HG03432 (cell line): ENCODE measurements around the gene DROSHA.
"Not testable (repeated sequence)": the region's sequence is repeated elsewhere in the genome, so short reads cannot be mapped to it uniquely, and the experiment has no call there.

Experiments used
- ATAC-seq: cut with Tn5 transposase; IDR thresholded peaks from one replicate; pipeline ENCODE4 v1.9.1; 2021; ENCODE audit warnings: mild to moderate bottlenecking, moderate library complexity; ENCODE audit not compliant: unreplicated experiment

Gene DROSHA

DNA sequence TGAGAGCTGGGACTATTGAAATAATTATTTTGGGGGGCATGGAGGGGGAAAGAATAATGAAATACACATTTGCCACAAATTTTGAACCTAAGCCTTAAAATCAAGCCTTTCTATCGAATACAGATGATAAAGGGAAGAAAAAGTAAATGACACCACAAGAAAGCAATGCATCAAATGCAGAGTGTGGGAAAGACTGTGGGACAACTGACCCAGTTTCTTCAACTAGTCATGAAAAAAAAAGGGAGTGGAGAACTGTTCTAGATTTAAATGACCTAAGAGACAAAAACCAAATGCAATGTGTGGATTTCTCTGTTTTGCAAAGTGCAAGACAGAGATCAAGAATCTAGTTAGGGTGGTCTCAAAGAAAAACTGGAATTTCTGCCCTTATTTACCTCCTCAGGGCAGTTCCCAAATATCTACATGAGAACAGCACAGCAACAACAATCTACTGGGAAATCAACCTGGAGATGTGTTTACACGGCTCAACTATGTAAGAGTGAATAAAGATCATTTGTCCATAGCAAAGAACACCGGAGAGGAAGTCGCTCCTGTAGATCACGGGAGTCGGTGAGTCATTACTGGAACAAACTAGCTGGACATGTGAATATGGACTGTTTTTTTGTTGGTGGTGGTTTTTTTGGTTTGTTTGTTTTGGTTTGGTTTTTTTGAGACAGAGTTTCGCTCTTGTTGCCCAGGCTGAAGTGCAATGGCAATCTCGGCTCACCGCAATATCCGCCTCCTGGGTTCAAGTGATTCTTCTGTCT is 145.9 kb downstream of the DROSHA start:
- ATAC-seq: no peak

DNA sequence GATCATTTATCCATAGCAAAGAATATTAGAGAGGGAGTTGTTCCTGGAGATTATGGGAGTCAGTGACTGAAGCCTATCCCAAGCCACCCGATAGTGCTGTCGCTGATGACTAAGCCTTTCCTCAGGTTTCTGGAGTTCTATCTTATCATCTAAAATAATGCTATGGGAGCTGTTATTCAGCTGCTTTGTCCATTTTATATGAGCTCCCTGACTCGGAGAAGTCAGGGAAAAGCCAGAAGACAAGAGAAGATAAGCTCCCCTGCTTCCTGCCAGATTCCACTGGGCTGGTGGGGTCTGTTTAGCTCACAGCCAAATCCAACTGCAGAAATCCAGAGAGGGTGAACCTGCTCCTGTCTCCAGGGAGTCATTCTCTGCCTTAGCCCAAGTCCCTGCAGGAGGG is 148.2 kb downstream of the DROSHA start:
- ATAC-seq: no peak

DNA sequence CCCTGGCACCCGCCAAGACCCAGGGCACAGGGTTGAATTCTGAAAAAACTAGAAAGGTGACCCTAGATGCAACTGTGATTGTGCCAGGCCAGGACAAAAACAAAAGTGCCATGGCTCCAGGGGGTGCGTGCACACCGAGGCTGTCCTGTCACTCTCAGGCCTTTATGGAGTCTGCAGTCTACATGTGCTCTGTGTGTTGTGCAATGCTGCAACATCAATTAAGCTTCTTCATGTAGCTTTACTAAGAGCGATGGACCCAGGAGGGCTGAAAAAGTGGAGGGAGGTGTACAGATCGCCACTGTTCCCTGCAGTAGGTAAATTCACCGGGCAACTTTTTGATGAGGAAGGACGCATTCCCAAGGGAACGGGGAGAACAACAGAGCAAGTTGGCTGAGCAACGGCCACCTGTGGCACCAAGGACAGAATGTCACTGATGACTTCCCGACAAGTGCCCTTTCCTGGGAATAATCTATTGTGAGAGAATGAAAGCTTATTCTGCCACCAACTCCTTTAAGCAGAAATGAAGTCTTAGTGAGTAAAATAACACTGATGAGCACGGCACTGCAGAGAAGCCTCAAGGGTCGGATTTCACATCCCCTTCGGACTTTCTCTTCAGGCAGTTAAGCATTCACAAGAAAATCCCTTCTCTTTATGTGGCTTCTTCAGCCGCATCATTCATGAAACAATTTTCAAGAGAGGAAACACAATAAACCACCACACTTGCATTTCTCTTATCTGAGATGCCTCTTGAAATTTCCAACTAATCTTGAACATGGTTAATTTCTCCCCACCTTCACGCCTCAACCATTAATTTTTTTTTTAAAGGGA is 149.6 kb downstream of the DROSHA start:
- ATAC-seq: peak; percentile 82

DNA sequence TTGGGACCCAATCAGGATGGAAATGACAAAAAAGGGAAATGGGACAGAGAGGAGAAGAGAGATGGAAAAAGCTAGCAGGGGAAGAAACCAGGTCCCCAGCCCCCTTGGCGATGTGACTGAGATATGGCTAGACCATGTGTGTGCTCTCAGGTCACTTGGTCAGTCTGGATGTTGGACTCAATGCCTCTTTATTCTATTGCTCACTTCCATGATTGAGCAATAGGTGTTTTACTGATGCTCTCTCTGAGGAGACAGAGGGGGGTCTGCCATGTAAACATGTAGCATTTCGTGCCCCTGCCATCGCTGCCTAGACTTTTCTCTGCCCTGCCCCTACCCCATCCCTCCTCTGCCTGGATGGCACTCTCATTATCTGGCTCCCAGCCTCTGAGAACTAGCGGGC is 150.6 kb downstream of the DROSHA start:
- ATAC-seq: no peak

DNA sequence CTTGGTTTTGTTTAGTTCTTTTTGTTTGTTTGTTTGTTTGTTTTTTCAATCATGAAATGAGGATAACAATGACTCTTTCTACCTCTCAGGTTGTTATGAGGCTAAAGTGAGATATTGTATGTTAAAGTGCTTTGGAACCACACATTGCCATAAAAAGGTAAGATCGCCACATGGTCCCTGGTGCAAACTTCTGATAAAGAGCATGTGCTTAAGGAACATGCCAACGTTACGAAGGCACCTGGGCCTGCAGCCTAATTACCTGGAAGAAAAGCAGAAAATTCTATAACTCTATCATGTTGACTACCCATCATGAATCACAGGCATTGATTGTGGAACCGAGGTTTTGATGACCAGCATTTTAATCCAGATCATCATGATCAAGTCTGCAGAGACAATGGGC is 151.8 kb downstream of the DROSHA start:
- ATAC-seq: no peak

DNA sequence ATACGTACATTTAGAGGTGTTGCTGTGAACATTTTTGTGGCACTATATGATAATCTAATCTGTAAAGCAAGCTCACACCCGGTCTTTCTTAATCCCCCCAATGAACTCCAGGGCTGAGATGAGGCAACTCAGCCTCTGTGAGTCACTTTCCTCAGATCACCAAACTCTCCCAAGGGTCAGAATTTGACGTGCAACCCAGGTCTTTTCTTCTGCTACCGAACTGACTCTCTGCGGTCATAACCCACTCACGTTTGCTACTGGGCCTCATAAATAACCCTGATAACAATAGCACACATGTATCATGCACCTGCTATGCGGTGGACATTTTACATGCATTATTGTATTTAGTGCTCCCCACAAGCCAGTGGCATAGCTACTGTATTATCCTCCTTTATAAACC is 153.1 kb downstream of the DROSHA start:
- ATAC-seq: no peak

DNA sequence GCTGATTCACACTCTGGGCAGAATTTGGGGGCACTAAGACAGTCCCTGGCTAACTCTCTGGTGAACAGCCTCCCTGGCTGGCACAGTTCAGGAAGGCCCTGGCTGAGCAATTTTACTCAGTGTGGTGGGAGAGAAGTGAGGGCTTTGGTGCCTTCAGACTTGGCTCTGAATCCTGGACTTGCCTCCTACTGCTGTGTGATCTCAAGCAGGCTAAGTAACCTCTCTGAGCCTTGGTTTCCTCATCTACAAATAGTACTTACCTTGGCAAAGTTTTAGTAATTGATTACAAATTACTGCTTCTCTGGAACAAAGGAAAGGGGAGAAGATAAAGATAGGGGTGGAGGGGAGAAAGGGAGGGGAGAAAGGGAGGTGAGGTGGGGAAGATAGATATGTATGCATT is 153.8 kb downstream of the DROSHA start:
- no peak for ATAC-seq

DNA sequence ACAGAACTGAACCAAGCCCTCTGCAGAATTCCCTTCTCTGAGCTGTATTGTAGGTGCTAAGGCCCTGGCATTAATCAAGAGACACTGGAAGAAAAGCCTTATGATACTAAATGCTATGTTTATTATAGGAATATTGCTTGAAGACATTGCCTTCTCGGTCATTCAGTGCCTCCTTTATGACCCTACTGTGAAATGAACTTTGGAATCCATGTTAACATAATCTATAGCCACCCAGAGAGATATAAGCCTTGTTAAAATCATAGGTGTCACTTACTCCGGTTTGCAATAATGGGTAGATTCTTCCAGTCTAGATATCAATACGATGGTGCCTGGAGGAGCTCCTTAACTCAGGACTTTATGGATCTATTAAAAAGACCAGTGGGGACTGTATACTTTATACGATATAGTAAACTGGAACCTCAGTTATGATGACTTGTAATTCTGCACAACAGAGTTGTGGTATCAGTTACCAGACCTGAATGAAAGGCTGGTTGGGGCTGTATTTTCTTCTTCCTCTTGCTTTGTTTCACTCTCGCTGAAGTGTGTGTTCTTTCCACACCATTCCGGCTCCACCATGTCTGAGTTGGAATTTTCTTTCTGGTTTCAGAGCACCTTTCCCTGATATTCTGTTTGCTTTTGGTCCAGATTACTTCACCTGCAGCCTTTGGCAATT is 154.5 kb downstream of the DROSHA start:
- ATAC-seq: no peak

DNA sequence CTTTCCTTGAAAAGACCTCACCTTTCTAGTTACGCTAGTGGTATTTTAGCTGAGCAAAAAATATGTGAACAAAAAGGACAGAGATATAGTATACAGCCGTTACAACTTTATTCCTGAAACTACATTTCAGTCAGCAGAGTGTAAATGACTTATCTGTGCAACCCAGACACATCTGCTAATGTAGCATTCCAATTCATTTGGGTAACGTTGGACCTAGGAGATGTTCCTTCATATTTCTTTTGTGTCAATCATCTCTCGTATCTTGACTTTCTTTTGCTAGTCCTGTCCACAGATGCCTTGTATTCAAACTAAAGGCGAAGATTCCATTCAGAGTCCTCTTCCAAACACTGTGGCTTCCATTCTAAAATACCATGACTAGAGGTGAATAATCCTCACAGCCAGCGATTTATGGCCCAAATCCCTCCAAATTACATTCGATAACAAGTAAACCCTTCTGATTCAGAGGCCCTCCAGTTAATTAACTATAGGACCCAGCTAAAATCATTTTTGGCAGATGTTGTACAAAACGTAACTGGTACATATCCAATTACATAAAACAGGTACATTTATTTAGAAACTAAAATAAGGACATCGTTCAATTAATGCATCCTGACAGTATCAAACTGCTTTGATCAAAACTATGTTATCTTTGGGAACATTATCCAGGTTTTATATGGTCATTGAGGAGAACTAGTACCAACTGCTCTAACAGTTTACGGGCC is 155.7 kb downstream of the DROSHA start:
- no peak for ATAC-seq

DNA sequence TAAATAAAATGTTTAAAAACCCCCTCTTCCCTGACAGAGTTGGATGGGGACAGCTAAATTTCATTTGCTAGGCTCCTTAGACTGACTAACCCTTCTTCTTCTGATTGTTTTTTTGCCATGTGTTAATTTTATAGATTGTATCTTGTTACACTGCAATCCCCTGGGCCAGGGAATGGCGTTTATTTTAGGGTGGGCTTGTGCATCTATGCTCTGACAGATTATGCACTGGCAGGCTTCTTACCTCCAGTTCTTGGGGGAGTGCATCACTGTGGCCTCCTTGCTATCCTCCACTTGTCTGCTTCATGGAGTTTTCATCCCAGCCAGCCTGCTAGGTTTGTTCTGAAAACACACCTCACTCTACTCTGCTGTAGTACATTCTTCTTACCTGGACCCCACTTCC is 159.8 kb downstream of the DROSHA start:
- ATAC-seq: no peak

DNA sequence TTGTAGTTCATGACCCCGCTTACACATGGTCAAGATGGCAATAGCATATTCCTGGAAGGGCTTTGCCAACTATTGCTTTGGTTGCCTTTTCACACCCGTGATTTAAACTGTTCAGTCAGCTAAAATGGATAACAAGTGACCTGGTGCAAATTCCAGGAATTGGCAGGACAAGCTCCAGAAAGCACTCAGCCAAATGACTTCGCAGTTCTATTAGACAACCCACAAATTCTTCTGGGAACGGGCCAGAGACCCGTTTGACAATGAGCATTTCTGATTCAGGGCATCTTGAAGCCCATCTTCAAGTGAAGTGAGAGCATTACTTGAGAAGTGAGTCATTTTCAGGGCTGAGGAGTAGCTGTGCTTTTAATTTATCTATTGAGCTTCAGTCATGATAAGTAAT is 165.0 kb downstream of the DROSHA start:
- no peak for ATAC-seq

DNA sequence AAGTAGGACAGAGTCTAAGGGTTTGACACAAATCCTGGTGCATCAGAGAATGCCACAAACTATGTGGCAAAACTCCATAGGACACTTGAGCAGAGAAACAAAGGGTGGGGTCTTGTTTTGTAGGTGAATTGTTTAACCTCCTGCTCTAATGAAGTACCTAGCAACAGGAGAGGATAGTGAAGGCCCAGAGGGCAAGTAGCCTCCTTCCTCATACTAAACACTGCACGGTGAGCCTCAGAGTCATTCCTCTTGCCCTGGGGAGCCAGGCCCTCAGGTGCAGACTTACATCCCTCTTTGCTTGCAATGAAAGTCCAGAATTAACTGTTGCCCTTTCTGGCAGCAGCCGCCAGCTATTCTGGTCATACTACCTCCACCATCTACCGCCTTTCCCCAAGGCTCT is 166.1 kb downstream of the DROSHA start:
- ATAC-seq: no peak

DNA sequence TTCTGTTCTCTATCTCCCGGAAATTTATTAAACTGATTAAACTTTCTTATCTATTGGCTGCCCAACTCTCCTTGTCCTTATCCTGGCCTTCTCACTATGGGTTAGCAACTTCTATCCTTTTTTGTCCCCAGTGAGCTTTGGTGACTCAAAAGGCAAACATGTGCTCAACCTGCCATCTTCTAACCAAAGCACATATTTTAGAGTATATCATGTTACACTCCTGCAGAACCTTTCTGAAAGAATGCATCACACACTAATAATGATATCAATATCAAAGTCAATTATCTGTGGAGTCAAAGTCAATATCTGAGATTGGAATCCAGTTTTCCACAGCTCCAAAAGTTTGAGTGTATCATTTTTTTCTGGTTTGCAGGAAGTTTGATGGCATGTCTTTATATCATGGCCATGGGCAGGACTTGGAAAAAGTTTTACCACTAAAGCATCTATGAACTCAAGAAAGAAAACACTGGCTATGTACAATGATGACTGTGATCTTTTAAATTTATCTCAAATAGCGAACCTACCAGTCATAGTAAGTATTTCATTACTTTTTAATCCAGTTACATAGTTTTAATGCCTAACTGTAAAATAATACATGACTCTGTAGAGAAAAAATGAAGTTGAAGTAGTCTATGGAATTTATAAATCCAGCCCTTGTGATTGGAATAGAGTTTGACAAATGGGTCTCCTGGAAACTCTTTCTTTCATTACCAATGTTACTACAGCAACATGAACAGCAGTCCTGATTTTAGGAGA is 166.8 kb downstream of the DROSHA start:
- no peak for ATAC-seq

DNA sequence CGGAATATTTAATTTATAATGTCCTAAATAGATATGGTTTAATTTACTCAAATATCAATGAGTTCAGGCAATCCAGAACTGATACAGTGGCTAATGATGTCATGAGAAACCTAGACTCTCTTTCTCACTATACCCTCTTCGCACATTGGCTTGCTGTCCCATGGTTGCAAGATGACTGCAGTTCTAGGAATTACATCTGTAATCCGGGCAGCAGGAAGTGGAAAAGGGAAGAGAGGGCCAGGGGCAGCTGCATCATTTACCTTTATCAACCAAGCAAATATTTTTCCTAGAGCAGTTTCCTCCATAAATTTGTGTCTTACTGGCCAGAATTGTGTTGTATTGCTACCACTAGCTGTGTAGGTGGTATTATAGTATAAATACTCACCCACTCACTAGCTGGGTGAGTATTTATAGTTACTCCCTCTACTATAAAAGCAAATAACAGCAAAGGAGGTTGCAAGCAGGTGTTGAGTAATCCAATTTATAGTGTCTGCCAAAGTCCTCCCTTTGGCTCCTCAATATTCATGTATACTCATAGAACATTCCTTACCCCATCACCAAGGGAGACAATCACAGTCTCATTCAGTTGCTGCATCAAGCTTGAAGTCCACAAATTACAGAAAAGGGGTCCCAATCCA is 168.8 kb downstream of the DROSHA start:
- no peak for ATAC-seq

DNA sequence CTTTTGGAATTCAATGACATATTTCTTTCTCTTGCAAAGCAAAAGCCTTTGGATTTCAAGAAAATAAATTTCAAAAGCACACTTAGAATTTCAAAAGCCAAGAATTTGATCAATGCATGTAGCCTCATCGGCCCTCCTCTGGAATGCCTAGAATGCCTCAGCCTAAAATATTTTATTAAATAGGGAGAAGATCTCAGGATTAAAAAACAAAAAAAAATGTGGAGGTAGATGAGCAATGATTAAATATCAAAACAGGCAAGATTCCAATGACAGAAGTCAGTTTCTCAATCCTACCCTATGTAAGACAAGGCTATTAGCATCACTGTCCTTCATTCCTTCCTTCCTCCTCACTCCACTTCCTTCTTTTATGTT is 169.4 kb downstream of the DROSHA start:
- no peak for ATAC-seq

DNA sequence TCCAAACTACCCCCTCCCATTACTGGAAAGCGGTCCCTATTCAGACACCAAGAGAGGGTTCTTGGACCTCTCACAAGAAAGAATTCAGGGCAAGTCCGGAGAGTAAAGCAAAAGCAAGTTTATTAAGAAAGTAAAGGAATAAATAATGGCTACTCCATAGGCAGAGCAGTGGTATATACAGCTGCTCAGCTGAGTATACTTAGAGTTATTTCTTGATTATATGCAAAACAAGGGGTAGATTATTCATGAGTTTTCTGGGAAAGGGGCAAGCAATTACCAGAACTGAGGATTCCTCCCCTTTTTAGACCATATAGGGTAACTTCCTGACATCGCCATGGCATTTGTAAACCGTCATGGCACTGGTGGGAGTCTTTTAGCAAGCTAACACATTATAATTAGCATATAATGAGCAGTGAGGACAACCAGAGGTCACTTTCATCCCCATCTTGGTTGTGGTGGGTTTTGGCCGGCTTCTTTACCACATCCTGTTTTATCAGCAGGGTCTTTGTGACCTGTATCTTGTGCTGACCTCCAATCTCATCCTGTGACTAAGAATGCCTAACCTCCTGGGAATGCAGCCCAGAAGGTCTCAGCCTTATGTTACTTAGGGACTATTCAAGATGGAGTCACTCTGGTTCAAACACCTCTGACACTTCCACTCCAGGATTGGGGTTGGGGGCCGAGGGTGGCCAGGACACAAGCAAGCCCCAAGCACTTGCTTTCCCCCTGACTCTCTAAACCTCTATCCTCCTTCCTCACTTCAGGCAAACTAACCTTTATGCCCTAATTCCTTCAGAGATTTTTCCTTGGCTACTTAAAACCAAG is 170.0 kb downstream of the DROSHA start:
- ATAC-seq: not testable (repeated sequence)

DNA sequence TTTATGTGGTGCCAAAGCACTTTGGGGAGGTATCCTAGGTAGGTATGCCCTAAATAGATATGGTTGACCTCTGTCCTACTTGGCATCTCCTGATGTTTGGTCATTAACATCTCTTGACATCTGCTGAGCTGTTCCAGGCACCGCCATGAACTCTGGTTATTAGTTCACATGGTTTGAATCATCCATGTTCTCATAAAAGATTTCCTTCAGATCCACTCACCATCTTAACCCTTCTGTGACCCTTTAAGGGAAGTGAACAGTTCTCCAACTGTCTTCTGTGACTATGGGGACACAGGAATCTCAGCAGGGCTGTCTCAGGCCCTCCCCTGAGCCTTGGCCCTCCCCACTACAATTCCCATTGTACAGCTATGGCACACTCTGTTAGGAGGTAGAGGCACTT is 170.7 kb downstream of the DROSHA start:
- no peak for ATAC-seq

DNA sequence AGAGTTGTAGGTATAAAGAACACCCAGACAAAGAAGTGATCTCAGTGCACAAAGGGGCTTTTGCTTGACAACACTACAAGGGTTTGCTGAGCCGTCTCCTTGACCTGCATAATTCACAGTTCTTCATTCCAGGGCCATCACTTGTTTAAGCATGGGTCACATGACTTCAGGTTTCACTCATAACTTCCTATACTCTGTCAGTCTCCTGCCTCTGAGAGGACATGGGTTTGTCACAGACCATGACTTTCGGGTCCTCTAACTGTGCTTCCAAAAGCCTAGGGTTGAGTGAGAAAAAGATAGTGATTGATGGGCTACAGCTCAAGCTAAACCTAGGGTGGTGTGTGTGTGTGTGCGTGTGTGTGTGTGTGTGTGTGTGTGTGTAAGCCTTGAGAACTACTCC is 172.1 kb downstream of the DROSHA start:
- no peak for ATAC-seq

DNA sequence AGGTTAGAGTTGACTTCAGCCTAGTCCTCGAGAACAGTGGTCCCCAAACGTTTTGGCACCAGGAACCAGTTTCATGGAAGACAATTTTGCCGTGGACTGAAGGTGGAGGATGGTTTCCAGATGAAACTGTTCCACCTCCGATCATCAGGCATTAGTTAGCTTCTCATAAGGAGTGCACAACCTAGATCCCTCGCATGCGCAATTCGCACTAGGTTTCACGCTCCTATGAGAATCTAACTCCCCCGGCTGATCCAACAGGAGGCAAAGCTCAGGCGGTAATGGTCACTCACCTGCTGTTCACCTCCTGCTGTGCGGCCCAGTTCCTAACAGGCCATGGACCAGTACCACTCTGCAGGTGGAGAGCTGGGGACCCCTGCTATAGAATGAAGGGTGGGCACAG is 174.9 kb downstream of the DROSHA start:
- ATAC-seq: no peak
